ENCODE data around the gene CLN5.

- TF ChIP-seq CTCF (conservative IDR thresholded peaks at IDR 0.05; ENCODE audit: low read depth, low read length) (no peak), EZH2phosphoT487 (IDR thresholded peaks at IDR 0.05; ENCODE audit: borderline replicate concordance, low read length) (no peak)
These were observed 17.3 kb upstream of the CLN5 start for GRCh38 chr13:76974618-76974975.

Data from PC-3 (cell line).